HG02884 (cell line): Measurements from ENCODE around the gene ADH5.
"Not testable (repeated sequence)": the region's sequence is repeated elsewhere in the genome, so short reads cannot be mapped to it uniquely, and the experiment has no call there.

Source experiments
- ATAC-seq: cut with Tn5 transposase; IDR thresholded peaks from one replicate; pipeline ENCODE4 v1.9.1; 2021; ENCODE audit warnings: mild to moderate bottlenecking, moderate library complexity; ENCODE audit not compliant: unreplicated experiment

The ADH5 gene

DNA sequence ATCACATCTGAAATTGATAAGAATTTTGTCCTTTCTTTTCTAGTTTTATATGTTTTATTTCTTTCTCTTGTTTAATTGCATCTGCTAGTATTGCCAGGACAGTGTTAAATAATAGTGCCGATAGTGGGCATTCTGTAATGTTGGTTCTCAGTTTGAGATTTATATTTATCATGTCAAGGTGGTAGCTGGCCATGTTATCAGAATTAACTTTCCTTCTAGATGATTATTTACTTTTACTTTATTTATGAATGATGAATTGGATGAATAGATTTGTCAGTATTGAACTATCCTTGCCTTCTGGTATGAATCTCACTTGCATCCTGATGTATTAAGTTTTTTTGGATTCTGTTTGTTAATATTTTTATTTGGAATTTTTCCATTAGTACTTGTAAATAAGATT, 50.4 kb downstream of the ADH5 start:
- ATAC-seq, result no peak

DNA sequence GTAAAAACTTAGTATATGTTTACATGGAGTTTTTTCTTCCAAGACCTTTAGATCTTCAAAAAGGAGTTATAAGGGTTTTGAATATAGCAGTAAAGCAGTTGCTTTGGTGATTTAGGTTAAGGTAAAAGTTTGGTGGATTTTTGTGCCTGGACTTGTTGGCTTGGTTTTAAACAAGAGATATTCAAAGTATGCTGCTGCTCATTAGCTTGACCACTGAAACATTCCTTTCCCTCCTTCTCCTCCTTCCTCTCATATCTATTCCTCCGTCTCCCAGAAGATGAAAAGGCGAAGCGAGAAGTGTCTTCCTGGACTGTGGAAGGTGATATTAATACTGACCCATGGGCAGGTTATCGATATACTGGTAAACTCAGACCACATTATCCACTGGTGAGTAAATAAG, 54.6 kb downstream of the ADH5 start:
- no peak for ATAC-seq

DNA sequence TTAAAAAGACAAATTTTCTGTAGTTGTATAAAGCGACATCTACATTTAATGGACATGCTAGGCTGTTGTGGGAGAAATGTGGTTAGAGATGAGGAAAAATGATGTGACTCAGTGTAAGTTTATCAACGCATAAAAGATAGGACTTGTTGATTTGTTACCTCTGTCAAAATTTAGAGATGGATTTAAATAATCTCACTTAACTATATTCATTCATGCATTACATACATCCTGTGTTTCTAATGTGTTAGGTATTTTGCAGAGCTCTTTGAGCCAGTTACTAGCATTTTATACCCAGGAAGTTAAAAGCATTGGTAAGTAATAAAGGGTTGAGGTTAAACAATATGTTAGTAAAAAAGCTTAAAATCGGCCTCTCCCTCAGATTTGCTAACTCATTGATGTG, 58.7 kb downstream of the ADH5 start:
- no peak for ATAC-seq

DNA sequence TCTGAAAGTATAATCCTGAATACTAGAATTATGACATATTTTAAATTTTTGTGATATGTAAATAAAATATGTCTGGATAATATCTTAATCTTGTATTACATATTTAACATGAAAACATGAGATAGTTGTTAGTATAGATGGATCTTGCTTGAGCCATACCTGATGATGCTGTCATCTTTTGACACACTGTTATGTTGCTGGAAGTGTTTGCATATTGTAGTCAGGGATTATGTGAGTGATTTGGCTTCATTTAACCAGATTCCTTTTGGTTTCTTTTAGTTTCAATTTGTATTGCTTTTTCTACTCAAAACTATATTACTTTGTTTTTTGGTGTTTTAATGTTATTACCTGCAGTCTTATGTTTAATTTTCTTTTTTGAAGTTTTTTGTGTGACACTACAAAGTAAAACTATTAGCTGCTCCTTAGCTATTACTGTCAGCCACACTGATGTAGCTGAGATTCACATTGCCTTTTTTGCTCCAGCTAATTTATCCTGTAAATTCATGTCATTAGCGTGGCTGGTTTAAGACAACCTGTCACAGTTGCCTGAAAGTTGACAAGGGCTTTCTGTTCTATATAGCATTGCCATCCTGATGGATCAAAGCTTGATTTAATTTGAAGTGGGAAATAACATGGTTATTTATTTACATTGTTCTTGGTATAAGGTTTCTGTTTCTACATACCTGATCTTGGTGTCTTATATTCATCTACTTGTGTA, 59.4 kb downstream of the ADH5 start:
- peak; percentile 57 for ATAC-seq

DNA sequence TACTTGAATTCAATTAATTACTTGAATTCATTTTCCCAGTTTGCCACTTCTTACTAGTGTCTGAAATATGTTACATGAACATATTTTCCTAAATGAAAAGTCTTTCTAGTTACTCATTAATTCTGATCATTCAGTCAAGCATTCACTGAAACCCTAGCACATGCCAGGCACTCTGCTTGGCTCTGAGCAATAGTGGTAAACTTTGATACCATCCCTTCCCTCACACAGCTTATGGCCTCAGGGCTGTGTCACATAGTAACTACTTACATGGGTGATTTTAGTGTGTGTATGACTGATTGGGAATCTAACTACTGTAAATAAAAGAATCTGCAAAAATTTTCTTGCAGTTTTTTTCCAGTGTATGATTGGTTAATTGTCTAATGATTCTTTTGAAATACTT, 60.4 kb downstream of the ADH5 start:
- no peak for ATAC-seq

DNA sequence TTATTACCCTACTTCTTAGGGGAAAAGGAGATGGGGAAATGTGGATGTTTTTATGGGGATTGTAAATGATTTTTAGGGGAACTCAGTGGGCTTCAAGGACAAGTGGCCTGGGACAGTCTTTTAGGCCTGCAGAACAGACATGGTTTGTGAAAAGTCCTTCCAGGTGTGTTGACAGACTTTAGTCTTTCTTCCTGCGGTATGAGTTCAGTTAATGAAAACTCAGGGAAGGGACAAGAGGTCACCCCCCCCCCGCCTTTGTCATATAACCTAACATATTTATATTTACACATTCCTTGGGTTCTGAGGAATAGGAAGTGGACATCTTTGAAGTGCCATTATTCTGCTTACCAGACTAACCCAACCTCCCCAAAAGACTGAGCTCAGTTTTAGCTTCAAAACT, 61.3 kb downstream of the ADH5 start:
- ATAC-seq, result no peak

DNA sequence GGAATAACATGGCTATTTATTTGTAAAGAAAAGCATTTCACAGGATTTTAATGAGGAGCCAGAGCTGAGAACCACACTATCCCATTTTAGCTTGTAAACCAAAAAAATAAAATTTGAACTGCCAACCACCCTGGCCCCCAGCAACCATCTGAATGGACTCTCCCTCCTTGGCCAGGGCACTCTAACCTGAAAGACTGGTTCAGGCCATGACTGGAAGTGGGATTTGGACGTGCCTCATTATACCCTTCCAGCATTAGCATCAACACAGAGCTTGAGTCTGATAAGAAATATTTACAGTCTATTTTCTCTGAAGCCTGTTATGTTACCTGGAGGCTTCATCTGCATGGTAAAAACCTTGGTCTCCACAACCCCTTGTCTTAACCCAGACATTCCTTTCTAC, 63.1 kb downstream of the ADH5 start:
- no peak for ATAC-seq

DNA sequence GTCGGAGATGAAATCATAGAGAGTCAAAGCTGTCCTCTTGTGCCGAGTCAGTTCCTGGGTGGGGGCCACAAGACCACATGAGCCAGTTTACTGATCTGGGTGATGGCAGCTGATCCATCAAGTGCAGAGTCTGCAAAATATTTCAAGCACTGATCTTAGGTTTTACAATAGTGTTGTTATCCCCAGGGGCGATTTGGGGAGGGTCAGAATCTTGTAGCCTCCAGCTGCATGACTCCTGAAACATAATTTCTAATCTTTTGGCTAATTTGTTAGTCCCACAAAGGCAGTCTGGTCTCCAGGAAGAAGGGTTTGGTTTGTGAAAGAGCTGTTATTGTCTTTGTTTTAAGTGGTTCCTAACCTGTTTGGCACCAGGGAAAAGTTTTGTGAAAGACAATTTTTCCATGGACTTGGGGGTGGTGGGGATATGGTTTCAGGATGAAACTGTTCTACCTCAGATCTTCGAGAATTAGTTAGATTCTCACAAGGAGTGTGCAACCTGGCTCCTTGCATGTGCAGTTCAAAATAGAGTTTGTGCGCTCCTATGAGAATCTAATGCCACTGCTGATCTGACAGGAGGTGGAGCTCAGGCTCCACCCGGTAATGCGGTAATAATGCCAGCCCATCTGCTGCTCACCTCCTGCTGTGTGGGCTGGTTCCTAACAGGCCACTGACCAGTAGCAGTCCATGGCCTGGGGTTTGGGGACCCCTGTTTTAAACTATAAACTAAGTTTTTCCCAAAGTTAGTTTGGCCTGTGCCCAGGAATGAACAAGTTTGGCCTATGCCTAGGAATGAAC, 63.9 kb downstream of the ADH5 start:
- ATAC-seq, result no peak

DNA sequence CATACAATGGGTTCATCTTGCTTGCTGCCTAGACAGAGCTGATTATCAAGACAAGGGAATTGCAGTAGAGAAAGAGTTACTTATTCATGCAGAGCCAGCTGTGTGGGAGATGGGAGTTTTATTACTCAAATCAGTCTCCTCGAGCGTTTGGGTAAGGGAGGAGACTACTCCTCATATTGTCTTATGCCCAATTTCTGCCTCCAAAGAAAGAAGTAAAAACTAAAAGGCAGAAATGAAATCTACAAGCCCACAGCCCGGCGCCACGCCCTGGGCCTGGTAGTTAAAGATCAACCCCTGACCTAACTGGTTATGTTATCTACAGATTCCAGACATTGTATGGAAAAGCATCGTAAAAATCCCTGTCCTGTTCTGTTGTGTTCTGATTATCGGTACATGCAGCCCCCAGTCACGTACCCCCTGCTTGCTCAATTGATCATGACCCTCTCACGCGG, 64.8 kb downstream of the ADH5 start:
- not testable (repeated sequence) for ATAC-seq

DNA sequence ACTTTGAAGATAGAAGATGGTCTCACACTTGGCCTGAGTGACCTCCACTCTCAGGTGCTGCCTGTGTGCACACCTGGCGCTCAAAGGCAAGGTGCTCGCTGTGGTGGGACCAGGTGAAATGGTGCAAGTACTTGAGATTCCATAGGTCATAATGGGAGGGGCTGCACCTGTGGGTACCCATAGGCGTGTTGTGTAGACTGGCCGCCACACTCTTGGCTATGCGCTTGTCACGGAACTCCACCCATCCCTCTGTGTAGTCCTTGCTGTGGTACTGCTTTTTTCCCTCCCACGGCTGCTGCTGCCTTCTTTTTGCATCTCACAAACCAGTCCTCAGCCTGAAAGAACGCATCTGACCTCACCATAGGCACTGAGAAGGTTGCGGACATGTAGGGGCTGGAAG, 66.0 kb downstream of the ADH5 start:
- no peak for ATAC-seq

DNA sequence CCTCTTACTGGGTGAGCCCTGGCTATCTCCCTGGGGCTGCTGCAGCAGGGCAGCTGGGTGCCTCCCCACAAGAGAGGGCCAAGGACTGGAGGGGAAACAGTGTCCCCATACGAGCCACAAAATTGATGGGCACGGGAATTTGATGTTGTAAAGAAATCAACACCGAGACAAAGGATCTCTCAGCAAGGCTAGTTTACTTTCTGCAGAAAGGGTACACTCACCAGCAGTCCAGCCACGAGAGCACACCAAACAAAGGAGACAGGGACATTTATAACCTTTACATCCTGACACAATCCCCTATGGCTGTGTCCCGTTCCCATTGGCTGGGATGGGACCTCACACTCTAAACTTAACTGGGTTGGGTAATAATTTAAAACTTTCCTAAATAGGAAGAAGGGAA, 67.2 kb downstream of the ADH5 start:
- ATAC-seq, result no peak
